Measurements from ENCODE around the gene MEIOC.
"Not testable (repeated sequence)": the region's sequence is repeated elsewhere in the genome, so short reads cannot be mapped to it uniquely, and the experiment has no call there.

The MEIOC gene

GRCh38 chr17:44628243-44629188, 27.8 kb upstream of the MEIOC start:
- Histone ChIP-seq H3K27me3 (ENCODE audit: control insufficient read depth, insufficient read depth, low read length) (no peaks in the 10 kb centered on the region), H3K4me1 (ENCODE audit: control insufficient read depth, insufficient read depth, low read length) (peaks cover 14% of the 10 kb centered on the region; the same call in 1 of the 2 replicates), H3K9ac (ENCODE audit: low read depth, low read length) (no peak overlapping the region), H3K27ac (ENCODE audit: low read depth, low read length) (peak overlapping the region; percentile 69), H3K36me3 (ENCODE audit: control insufficient read depth, insufficient read depth, low read length) (no peaks in the 10 kb centered on the region), H3K4me3 (ENCODE audit: low read depth, low read length) (peak overlapping the region; percentile 46), H3K9me3 (ENCODE audit: control insufficient read depth, insufficient read depth, low read length) (no peaks in the 10 kb centered on the region)

GRCh38 chr17:44629314-44629713, 27.0 kb upstream of the MEIOC start:
- Histone ChIP-seq H3K9ac (ENCODE audit: low read depth, low read length) (no peak overlapping the region), H3K27ac (ENCODE audit: low read depth, low read length) (no peak overlapping the region)

GRCh38 chr17:44630703-44631102, 25.6 kb upstream of the MEIOC start:
- Histone ChIP-seq H3K4me3 (ENCODE audit: low read depth, low read length) (no peak overlapping the region), H3K36me3 (ENCODE audit: control insufficient read depth, insufficient read depth, low read length) (no peaks in the 10 kb centered on the region), H3K27me3 (ENCODE audit: control insufficient read depth, insufficient read depth, low read length) (no peaks in the 10 kb centered on the region)

More at GRCh38 chr17:44629314-44629713, 27.0 kb upstream of the MEIOC start:
- no peaks in the 10 kb centered on the region for H3K36me3 ChIP-seq (ENCODE audit: control insufficient read depth, insufficient read depth, low read length)
- no peaks in the 10 kb centered on the region for H3K9me3 ChIP-seq (ENCODE audit: control insufficient read depth, insufficient read depth, low read length)
- no peaks in the 10 kb centered on the region for H3K27me3 ChIP-seq (ENCODE audit: control insufficient read depth, insufficient read depth, low read length)
- no peak overlapping the region for H3K4me3 ChIP-seq (ENCODE audit: low read depth, low read length)
- H3K4me1 ChIP-seq (ENCODE audit: control insufficient read depth, insufficient read depth, low read length) = peaks cover 14% of the 10 kb centered on the region; the same call in 1 of the 2 replicates

GRCh38 chr17:44633998-44634397, 22.3 kb upstream of the MEIOC start:
- Histone ChIP-seq H3K27ac (ENCODE audit: low read depth, low read length) (no peak overlapping the region), H3K4me1 (ENCODE audit: control insufficient read depth, insufficient read depth, low read length) (0 out of 2 replicates have a peak, but pooled peaks cover 2% of the 10 kb centered on the region), H3K9me3 (ENCODE audit: control insufficient read depth, insufficient read depth, low read length) (no peaks in the 10 kb centered on the region), H3K4me3 (ENCODE audit: low read depth, low read length) (no peak overlapping the region), H3K36me3 (ENCODE audit: control insufficient read depth, insufficient read depth, low read length) (no peaks in the 10 kb centered on the region), H3K27me3 (ENCODE audit: control insufficient read depth, insufficient read depth, low read length) (no peaks in the 10 kb centered on the region), H3K9ac (ENCODE audit: low read depth, low read length) (no peak overlapping the region)

More at GRCh38 chr17:44630703-44631102, 25.6 kb upstream of the MEIOC start:
- Histone ChIP-seq H3K9ac (ENCODE audit: low read depth, low read length) (no peak overlapping the region), H3K9me3 (ENCODE audit: control insufficient read depth, insufficient read depth, low read length) (no peaks in the 10 kb centered on the region), H3K4me1 (ENCODE audit: control insufficient read depth, insufficient read depth, low read length) (peaks cover 14% of the 10 kb centered on the region; the same call in 1 of the 2 replicates), H3K27ac (ENCODE audit: low read depth, low read length) (no peak overlapping the region)

GRCh38 chr17:44634401-44634800, 21.9 kb upstream of the MEIOC start:
- H3K27ac ChIP-seq (ENCODE audit: low read depth, low read length) = not testable (repeated sequence)

GRCh38 chr17:44636562-44636961, 19.7 kb upstream of the MEIOC start:
- Histone ChIP-seq H3K27ac (ENCODE audit: low read depth, low read length) (no peak overlapping the region), H3K27me3 (ENCODE audit: control insufficient read depth, insufficient read depth, low read length) (no peaks in the 10 kb centered on the region)

More at GRCh38 chr17:44634401-44634800, 21.9 kb upstream of the MEIOC start:
- not testable (repeated sequence) for H3K27me3 ChIP-seq (ENCODE audit: control insufficient read depth, insufficient read depth, low read length); H3K9me3 ChIP-seq (ENCODE audit: control insufficient read depth, insufficient read depth, low read length); H3K36me3 ChIP-seq (ENCODE audit: control insufficient read depth, insufficient read depth, low read length); H3K4me1 ChIP-seq (ENCODE audit: control insufficient read depth, insufficient read depth, low read length); H3K9ac ChIP-seq (ENCODE audit: low read depth, low read length); H3K4me3 ChIP-seq (ENCODE audit: low read depth, low read length)

GRCh38 chr17:44637066-44637465, 19.2 kb upstream of the MEIOC start:
- Histone ChIP-seq H3K27ac (ENCODE audit: low read depth, low read length) (no peak overlapping the region), H3K36me3 (ENCODE audit: control insufficient read depth, insufficient read depth, low read length) (no peaks in the 10 kb centered on the region), H3K4me1 (ENCODE audit: control insufficient read depth, insufficient read depth, low read length) (no peaks in the 10 kb centered on the region), H3K9me3 (ENCODE audit: control insufficient read depth, insufficient read depth, low read length) (no peaks in the 10 kb centered on the region), H3K9ac (ENCODE audit: low read depth, low read length) (no peak overlapping the region), H3K27me3 (ENCODE audit: control insufficient read depth, insufficient read depth, low read length) (no peaks in the 10 kb centered on the region), H3K4me3 (ENCODE audit: low read depth, low read length) (no peak overlapping the region)

More at GRCh38 chr17:44636562-44636961, 19.7 kb upstream of the MEIOC start:
- Histone ChIP-seq H3K4me3 (ENCODE audit: low read depth, low read length) (no peak overlapping the region), H3K9me3 (ENCODE audit: control insufficient read depth, insufficient read depth, low read length) (no peaks in the 10 kb centered on the region), H3K4me1 (ENCODE audit: control insufficient read depth, insufficient read depth, low read length) (no peaks in the 10 kb centered on the region), H3K36me3 (ENCODE audit: control insufficient read depth, insufficient read depth, low read length) (no peaks in the 10 kb centered on the region), H3K9ac (ENCODE audit: low read depth, low read length) (no peak overlapping the region)

- H3K4me1 ChIP-seq (ENCODE audit: control insufficient read depth, insufficient read depth, low read length) = no peaks in the 10 kb centered on the region
- H3K27me3 ChIP-seq (ENCODE audit: control insufficient read depth, insufficient read depth, low read length) = no peaks in the 10 kb centered on the region
- no peak overlapping the region for H3K9ac ChIP-seq (ENCODE audit: low read depth, low read length)
- H3K27ac ChIP-seq (ENCODE audit: low read depth, low read length) = no peak overlapping the region
- H3K36me3 ChIP-seq (ENCODE audit: control insufficient read depth, insufficient read depth, low read length) = no peaks in the 10 kb centered on the region
- H3K4me3 ChIP-seq (ENCODE audit: low read depth, low read length) = no peak overlapping the region
- no peaks in the 10 kb centered on the region for H3K9me3 ChIP-seq (ENCODE audit: control insufficient read depth, insufficient read depth, low read length)
Measured at GRCh38 chr17:44642834-44643233, 13.4 kb upstream of the MEIOC start.

GRCh38 chr17:44645341-44645740, 10.9 kb upstream of the MEIOC start:
- no peaks in the 10 kb centered on the region for H3K36me3 ChIP-seq (ENCODE audit: control insufficient read depth, insufficient read depth, low read length)
- no peak overlapping the region for H3K27ac ChIP-seq (ENCODE audit: low read depth, low read length)
- H3K4me1 ChIP-seq (ENCODE audit: control insufficient read depth, insufficient read depth, low read length) = no peaks in the 10 kb centered on the region
- no peak overlapping the region for H3K4me3 ChIP-seq (ENCODE audit: low read depth, low read length)
- no peaks in the 10 kb centered on the region; the same call in 1 of the 2 replicates for H3K27me3 ChIP-seq (ENCODE audit: control insufficient read depth, insufficient read depth, low read length)
- no peak overlapping the region for H3K9ac ChIP-seq (ENCODE audit: low read depth, low read length)
- H3K9me3 ChIP-seq (ENCODE audit: control insufficient read depth, insufficient read depth, low read length) = no peaks in the 10 kb centered on the region

GRCh38 chr17:44646280-44646679, 10.0 kb upstream of the MEIOC start:
- H3K27ac ChIP-seq (ENCODE audit: low read depth, low read length) = no peak overlapping the region
- no peak overlapping the region for H3K9ac ChIP-seq (ENCODE audit: low read depth, low read length)
- no peaks in the 10 kb centered on the region for H3K4me1 ChIP-seq (ENCODE audit: control insufficient read depth, insufficient read depth, low read length)
- no peaks in the 10 kb centered on the region; the same call in 1 of the 2 replicates for H3K27me3 ChIP-seq (ENCODE audit: control insufficient read depth, insufficient read depth, low read length)
- H3K9me3 ChIP-seq (ENCODE audit: control insufficient read depth, insufficient read depth, low read length) = no peaks in the 10 kb centered on the region
- H3K4me3 ChIP-seq (ENCODE audit: low read depth, low read length) = no peak overlapping the region
- H3K36me3 ChIP-seq (ENCODE audit: control insufficient read depth, insufficient read depth, low read length) = no peaks in the 10 kb centered on the region

- no peaks in the 10 kb centered on the region for H3K9me3 ChIP-seq (ENCODE audit: control insufficient read depth, insufficient read depth, low read length)
- H3K9ac ChIP-seq (ENCODE audit: low read depth, low read length) = no peak overlapping the region
- H3K4me3 ChIP-seq (ENCODE audit: low read depth, low read length) = no peak overlapping the region
- no peaks in the 10 kb centered on the region for H3K4me1 ChIP-seq (ENCODE audit: control insufficient read depth, insufficient read depth, low read length)
- H3K27me3 ChIP-seq (ENCODE audit: control insufficient read depth, insufficient read depth, low read length) = peaks cover under 1% of the 10 kb centered on the region; the same call in 1 of the 2 replicates
- H3K36me3 ChIP-seq (ENCODE audit: control insufficient read depth, insufficient read depth, low read length) = no peaks in the 10 kb centered on the region
- no peak overlapping the region for H3K27ac ChIP-seq (ENCODE audit: low read depth, low read length)
Measured at GRCh38 chr17:44647736-44648135, 8.5 kb upstream of the MEIOC start.
